NCI-H2107 treated with DMSO at 0.1 percent for 48 hours (cell line): ENCODE data around the gene PDSS2.

Experiments used
- DNase-seq: peaks from one replicate; lab custom pipeline; 2025; ENCODE audit not compliant: unreplicated experiment; lab: John Stamatoyannopoulos, UW

PDSS2 gene

DNA sequence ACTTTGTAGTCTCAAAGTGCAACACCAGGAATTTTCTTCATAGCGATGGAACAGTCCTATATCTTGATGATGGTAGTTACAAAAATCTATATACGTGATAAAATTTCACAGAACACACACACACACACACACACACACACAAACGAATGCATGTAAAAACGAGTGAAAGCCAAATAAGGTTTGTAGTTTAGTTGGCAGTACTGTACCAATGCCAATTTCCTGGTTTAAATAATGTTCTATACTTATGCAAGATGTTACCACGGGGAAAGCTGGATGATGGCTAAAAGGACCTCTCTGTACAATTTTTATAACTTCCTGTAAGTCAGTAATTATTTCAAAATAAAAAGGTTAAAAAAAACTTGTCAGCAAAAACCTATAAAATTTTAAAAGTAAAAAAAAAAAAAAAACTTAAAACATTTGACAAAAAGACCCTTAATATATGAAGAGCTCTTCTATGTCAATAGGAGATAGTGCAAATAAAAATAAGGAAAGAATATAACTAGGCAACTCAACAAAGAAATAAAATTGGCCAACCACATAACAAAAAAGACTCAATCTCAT, 37.6 kb downstream of the PDSS2 start:
- no peak for DNase-seq

DNA sequence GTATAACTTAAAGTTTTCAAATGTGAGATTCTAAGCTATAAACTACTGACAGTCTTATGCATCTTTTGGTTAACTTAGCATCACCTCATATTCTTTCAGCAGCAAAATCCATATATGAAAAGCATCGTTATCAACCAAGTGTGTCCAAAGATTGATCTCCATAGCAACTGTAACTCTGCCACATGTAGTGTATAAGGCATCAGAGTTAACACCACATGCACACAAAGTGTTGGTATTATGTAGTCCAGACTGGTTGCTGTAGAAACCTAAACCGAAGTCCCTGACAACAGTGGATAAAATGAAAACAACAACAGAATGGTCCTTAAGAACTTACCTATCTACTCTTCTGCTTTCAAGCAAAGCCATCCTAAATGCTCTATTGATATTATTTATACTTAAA, 39.6 kb downstream of the PDSS2 start:
- DNase-seq: no peak

DNA sequence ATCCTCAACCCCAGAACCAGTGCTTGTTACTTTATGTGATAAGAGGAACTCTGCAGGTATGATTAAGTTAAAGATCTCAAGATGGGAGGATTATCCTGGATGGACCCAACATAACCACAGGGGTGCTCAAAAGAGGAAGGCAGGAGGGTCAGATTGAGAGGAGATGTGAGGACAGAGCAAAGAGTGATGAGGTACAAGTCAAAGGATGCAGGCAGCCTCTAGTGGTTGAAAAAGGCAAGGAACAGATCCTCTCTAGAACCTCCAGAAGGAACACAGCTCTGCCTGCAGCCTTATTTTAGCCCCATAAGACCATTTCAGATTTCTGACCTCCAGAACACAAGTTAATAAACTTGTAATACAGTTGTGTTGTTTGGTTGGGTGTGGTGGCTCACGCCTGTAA, 41.2 kb downstream of the PDSS2 start:
- no peak for DNase-seq

DNA sequence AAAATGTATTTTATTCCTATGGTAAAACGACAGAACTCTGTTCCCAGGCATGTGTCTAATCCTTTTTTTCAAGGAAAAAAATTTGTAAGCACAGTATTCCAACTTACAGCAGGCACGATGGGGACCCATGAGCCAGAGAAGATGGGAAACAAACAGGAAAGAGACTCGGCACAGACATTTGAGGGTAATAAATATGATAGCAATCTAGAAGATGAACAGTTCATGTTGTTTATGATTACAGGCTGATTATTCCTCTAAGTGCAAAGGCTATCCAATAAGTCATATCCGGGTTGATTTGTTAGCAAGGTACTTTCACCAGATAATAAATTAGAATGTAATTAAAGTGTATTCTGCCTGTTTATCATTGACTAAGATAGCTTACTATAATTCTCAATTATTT, 43.2 kb downstream of the PDSS2 start:
- no peak for DNase-seq

DNA sequence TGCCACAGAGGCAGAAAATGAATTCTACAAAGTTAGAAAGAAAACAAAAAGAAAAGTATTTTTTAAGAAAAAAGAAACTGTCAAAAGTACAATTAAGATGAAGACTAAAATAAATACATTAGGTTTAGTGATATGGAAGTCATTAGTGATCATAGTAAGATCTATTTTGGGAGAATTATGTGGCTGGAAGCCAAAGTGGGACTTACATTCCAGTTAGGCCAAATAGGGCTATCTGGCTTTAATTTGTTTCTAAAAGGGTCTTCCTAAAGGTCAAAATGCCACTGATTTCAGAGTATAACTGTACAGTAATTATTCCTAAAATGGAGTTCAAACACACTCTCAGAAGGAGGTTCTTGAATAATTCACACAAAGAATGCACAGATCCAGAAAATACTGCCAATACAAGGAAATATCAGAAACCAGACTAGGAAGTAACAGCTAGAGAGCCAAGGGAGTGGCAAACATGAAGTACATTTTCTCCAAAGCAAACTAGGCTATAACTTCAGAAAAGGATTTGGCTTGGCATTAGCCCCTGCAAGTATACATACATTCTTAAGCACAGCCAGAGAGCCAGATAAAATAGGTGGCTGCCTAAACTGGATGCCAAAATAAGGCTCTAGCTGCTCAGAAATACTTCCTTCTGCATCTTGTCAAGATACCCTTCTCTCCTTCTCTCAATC, 45.3 kb downstream of the PDSS2 start:
- no peak for DNase-seq

DNA sequence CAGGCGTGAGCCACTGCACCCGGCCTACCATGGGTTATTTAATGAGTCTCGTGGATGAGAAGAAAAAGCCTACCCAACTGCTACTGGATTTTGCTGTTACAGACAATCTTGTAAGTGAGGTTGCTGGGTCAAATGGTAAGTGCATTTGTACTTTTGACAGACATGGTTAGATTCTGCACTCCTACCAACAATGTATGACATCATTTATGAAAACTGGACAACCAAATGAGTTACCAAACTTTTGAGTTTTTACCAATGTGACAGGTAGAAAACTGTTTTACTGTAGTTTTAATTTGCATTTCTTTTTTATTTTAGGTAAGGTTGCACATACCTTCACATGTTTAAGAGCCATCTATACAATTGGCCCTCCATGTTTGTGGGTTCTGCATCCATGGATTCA, 48.2 kb downstream of the PDSS2 start:
- no peak for DNase-seq

DNA sequence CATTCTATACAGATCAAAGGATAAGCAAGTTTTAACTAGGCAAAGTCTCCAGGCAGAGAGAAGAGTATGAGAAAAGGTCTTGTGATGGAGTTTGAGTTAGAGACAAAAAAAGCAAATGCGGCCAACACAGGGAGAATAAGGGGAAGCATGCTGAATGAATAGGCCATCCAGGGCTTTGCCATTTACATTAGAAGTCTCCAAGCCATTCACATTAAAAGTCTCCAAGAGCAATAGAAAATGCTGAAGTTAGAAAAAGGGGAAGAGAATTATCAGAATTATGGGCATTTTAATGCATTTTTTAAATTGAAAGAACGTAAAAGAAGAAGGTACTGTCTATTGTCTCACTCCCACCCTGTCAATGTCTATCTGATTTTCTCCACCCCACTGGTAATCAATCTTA, 49.4 kb downstream of the PDSS2 start:
- DNase-seq: no peak

DNA sequence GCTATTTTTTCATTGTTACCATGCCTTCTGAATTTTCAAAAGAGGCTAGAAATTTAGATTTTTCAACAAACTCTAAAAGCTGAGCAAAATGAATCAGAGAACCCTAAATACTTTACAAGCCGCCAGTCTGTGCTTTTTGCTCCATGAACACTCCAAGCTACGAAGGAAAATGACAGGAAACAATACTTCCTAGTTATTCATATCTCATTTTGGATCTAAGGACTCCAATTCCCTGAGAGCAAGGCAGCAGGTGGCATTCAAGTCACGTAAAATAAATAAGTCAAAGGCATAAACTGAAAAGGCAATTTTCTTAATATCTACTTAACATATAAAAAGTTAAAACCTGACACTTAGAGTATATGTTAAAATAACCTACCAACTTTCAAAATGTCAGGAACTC, 50.6 kb downstream of the PDSS2 start:
- no peak for DNase-seq

DNA sequence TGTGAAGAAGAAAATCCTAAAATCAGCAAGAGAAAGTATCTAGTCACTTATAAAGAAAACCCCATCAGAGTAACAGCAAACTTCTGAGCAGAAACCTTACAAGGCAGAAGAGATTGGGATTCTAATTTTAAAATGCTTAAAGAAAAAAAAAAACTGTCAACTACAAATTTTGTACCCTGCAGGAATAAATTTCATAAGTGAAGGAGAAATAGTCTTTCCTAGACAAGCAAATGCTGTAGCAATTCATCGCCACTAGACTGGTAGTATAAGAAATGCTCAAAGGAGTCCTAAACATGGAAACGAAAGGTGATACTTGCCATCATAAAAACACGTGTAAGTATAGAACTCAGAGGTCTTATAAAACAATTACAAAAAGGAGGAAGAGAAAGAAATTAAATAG, 54.4 kb downstream of the PDSS2 start:
- no peak for DNase-seq

DNA sequence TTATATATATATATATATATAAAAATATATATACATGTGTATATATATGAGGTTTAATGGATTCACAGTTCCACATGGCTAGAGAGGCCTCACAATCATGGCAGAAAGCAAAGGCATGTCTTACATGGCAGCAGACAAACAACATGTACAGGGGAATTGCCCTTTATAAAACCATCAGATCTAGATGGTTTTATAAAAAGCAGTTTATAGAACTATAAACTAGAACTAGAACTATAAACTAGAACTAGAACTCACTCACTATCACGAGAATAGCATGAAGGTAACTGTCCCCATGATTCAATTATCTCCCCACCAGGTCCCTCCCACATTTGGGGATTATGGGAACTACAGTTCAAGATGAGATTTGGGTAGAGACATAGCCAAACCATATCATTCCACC, 56.8 kb downstream of the PDSS2 start:
- DNase-seq: no peak

DNA sequence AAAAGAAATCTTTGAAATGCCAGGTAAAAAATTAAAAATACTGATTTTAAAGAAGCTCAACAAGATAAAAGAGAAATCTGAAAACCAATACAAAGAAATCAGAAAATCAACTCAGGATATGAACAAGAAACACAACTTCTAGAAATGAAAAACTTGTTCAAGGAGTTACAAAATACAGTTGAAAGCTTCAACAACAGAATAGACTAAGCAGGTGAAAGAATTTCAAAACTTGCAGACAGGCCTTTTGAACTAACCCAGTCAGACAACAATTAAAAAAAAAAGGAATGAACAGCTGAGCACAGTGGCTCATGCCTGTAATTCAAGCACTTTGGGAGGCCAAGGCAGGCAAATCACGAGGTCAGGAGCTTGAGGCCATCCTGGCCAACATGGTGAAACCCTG, 57.8 kb downstream of the PDSS2 start:
- DNase-seq: no peak

DNA sequence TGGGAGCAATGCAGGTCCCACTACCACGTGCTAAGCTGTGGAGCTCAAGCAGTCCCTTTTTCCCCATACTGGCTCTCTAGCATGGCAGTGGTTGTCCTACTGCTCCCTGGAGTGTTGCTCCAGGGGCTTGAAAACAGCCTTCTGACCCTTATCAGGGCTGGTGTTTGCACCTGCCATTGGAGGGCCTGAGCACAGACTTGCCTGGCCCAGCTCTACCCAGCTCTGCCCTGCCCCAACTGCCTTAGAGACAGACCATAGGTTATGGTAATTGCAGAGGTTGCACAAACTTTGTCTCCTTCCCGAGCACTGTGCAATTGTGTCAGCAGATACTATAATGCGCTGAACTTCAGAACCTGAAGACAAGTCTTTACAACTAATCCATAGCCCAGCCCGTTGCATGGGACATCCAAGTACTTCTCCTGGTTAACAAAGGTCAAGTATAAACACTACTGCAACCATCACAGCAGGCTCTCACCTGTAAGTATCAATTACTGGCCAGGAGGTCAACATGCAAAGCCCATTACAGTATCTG, 58.7 kb downstream of the PDSS2 start:
- no peak for DNase-seq

DNA sequence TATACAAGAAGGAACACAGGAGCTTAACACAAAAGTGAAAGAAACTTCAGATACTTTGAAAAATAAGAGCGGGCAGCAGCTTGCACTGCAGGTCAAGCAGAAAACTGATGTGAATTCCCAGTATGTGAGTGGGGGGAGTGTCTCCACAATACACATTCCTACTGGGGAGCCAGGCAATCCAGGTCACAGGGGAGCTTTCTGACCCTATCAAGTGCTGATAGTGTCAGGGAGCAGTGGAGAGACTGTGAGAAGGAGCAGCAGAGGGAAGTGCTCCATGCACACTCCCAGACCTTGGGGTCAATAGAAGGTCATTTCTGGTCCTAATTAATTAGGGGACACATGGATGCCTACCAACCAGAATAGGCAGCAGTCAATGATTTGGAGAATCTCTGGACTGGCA, 59.4 kb downstream of the PDSS2 start:
- no peak for DNase-seq

DNA sequence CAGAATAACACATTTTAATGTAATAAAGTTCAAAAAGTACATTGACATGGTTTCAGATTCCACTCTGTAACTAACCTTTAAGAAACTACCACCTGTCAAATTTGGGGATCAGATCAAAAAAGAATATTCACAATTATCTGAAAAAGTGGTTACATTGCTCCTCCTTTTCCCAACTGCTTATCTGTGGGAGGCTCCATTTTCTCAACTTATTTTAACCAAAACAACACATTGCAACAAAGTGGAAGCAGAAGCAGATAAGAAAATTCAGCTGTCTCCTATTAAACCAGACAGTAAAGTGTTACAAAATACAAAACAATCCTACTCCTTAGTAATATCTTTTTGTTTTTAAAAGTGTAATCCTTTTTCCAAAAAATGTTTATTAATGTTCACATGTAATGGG, 61.4 kb downstream of the PDSS2 start:
- DNase-seq: no peak

DNA sequence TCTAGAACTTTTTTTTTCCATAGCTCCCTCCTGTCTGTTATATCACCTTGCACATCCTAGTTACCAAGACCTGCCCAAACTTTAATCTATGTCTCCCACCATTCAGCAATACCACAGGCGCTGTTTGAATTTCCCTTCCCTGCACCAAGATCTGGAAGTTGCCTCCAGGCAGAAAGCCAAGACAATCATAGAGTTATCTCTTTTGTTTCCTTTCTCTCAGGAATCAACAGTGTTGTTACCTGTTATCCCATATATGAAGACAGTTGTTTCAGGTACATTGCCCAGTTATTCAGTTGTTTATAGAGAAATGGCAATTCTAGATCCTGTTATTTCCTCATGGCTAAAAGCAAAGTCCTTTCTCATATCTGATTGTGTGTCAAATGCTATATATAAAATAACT, 63.2 kb downstream of the PDSS2 start:
- DNase-seq: no peak

DNA sequence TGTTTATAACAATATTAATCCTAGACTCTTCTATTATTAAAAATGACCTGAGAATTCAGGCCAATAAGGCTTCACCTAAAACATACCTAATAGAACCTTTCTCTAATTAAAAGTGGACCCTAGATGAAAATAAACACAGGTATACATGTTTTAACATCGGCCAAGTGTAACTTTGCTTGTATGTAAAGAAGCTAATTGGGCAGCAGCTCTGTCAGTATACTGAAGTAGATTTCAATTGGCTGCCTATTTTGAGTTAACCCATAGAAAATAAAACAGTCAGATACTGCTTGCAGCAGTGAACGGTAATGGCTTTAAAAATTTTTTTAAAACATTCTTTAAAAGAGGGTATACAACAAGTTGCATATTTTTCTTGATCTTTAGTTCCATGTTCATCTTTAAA, 67.3 kb downstream of the PDSS2 start:
- DNase-seq: no peak

DNA sequence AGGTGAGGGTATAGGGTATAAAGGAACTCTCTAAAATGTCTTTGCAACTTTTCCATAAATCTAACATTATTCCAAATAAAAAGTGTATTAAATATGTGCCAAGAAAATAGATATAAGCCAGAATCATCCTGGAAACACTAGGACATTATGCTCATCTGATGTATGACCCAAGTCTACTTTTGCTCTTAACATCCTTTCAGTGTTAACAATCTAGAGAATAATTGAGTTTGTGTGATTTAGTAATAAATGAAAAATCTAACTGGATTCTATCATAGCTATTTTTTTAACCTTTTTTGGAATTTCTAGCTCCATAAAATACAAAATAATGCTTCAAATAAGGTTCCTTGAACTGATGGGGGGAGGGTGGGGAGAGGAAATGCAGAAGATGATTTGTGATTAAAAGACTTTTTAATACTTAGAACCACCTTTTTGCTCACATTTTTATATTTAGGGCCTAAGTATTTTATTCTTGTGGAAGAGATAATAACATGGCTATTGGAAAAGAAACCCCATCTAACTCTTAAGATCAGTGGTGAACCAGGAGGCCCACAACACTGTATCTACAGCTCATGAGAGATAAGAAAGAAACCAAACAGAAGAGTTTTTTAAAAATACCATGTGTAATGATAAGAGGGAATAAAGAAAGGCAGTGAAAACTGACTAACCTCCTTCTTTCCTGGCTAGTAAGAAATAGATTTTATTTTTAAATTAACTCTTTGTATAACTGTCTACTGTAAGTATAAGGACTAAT, 68.5 kb downstream of the PDSS2 start:
- no peak for DNase-seq

DNA sequence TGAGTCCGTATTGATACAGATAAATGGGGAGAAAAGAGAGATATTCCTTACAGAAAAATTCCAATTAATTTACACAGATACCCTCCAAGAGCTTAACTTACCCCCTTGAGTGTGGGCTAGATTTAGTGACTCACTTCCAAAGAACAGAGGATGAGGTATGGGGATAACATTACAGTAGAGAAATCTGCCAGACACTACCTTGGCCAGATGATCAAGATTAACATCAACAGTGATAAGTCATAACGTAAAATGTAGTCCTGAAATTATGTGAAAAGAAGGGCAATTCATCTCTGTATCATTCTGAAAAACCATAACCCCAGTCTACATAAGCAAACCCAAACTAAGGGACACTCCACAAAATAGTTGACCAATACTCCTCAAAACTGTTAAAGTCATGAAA, 69.3 kb downstream of the PDSS2 start:
- DNase-seq: no peak

DNA sequence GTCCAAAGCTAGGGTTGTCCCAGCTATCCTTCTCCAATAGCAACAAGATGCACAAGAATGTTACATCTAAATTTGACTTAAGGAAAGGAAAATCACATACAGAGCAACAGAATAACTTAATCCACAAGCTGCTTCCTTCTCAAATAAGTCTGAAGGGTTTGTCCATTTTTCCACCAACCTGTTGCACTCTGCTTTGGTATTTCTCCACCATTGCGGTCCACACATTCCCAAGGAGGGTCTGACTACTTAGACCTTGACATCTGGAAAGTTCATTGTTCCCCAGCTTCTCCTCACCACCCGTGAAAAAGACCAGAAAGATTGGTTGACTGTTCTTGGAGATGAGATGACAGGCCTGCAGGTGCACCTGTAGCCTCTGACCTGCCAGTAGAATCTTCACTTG, 72.5 kb downstream of the PDSS2 start:
- DNase-seq: no peak

DNA sequence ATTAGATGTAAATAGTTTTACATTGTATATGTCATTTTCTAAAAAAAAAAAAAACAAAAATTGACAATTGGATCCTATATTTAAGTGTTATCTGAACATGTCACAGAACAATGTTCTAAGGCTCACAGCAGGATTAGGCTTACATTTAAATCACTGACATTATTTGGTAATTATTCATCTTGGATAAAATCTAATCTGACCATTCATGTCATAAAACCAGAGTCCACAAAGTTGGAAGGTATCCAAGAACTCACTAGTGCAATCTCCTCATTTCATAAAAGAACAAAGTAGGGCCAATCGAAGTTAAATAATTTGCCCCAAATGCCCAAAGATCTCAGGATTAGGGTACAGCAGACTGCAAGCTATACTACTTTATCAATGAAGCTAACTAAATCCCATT, 73.0 kb downstream of the PDSS2 start:
- no peak for DNase-seq

DNA sequence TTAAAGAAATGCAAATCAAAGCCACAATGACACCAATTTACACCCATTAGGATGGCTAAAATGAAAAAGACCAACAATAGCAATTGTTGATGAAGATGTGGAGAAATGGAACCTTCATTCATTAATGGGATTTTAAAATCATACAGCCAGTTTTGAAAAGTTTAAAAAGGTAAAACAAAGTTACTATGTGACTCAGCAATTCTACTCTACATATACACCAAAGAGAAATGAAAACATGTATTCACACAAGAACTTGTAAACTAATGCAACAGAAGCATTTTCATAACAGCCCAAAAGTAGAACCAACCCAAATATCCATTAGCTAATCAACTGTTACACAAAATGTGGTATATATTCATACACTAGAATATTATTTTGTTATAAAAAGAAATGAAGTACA, 75.7 kb downstream of the PDSS2 start:
- no peak for DNase-seq

DNA sequence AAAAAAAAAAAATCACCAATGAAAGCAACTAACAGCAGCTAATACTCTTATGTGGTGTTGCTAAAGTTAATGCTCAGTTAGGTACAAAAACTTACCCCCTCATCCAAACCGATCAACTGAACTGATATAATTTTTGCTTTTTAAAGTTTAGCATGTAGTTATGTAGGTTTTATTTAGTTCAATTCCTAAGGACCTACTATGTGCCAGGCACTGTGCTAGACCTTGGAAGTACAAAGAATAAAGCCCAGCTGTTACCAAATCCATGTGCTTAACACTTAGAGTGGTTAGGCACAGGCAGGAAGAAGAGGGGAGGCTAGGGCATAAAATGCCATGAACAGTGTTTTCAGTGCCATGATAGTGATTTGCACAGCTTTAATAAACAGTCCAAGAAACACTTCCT, 85.1 kb downstream of the PDSS2 start:
- no peak for DNase-seq
